Right kidney (tissue), 1 donor: ENCODE data around the gene OR2V2.

Experiments used
- DNase-seq: peaks from one replicate; pipeline ENCODE4 v3.0.0-alpha.2; 2016

OR2V2 gene

DNA sequence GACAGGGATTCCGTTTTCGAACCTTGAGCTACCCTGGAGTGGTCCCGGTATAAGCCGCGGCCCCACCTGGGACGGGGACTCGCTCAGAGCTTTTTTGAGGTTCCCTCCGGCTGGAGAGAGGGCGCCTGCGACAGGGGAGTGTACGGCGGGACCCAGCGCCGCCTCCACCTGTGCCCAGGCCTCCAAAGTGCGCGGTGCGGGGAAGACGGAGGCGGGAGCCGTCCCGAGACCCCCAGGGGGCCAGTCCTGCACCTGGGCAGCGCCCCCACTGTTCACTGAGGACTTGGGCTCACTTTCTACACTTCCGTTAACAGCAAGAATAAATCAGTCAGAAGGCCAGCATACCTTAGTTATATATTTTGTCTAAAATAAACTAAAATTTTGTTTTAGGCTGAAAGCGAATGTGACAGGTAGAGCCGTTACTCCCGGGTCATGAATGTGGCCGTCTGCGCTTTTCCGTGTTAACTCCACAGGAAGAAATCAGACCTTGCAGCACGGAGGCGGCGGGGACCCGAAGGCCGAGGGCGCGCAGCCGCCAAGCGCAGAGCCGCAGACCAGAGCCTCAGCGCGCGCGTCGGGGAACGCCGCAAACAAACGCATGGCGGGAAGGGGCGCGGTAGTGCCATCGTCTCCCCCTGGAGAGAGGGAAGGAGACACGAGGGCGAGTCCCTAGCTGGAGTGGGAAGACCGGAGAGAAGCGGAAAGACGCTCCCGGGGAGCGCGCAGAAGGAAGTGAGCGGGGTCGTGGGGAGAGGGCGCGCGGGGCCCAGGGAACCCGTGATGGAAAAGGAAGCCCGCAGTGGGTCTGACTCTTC, 43.5 kb downstream of the OR2V2 start:
- DNase-seq = peak; percentile 67

DNA sequence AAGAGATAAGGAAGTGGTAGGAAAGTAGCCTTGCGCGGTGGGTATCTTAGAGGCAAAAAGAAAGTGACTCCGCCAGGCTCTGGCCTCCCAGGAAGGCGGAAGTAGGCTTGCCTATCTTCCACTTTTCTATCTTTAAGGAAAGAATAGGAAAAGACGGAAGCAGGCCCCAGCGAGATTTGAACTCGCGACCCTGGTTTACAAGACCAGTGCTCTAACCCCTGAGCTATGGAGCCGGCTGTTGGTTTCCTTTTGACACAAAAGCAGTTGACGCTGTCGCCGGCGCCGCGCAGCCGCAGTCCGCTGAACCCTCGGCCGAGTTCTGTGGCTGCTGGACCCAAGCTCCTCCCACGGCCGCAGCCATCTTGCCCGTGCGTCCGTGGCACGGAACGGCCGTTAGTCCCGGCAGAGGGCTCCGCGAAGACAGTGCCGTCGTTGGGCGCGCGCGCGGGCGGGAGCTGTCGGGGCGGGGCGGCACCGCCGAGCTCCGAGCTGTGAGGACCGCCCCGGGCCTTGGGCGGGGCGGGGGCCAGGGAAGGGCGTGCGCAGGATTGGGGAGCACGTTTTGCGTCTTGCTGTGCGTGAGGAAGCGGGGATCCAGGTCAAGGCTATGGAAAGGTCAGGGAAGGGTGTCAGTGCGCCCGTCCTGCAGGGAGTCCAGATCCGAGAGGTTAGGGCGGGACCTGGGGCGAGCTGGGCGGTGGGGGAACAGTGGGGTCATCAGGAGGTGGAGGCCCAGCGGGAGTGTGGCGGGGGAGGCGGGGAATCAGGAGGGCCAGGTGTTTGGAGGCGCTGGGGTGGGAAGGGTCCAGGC, 44.3 kb downstream of the OR2V2 start:
- DNase-seq = peak; percentile 95

DNA sequence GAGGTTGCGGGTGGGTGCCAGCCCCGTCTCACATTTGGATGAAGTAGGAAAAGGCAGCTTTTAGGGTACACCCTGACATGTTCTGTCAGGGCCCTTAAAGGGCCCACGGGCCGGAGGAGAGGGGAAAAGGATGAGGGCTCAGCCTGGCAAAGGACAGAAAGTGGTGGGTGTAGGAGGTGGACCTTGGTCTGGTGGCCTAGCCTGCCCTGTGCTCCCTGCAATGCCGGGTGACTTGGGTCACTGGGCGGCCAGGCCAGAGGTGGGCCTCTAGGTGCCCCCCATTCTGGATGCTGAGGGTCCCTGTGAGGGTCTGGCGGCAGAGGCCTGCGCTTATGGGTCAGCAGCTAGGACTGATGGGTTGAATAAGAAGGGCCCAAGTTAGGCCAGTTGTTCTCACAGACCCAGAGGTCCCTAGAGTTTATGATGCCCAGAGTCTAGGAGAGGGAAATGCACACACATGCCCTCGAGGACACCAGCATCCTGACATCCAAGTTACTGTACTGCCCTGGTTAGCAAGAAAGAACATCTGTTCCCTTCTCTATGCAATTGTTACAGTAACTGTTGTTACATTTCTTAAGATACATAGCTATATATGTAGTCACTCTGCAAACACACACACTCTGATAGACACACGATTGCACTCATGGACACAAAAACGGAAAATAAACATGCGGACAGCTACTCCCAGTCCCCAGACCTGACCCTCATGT, 45.1 kb downstream of the OR2V2 start:
- DNase-seq = no peak

DNA sequence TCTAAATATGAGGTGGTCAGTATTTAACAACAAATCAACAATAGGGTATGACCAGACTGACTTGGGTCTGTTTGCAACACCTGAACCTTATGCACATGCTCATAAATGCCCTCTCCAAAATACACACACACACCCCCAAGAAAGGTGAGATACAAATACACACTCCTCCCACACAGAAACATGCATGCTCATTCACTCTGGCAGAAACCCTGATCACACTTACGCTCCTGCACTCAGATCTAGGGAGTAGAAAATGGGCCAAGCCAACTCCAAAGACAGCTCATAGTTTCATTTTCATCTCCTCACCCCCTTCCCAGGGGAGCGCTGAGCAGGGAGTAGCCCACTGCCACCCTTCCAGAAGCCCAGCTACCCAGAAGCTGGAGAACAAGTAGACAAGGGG, 46.3 kb downstream of the OR2V2 start:
- DNase-seq = no peak

DNA sequence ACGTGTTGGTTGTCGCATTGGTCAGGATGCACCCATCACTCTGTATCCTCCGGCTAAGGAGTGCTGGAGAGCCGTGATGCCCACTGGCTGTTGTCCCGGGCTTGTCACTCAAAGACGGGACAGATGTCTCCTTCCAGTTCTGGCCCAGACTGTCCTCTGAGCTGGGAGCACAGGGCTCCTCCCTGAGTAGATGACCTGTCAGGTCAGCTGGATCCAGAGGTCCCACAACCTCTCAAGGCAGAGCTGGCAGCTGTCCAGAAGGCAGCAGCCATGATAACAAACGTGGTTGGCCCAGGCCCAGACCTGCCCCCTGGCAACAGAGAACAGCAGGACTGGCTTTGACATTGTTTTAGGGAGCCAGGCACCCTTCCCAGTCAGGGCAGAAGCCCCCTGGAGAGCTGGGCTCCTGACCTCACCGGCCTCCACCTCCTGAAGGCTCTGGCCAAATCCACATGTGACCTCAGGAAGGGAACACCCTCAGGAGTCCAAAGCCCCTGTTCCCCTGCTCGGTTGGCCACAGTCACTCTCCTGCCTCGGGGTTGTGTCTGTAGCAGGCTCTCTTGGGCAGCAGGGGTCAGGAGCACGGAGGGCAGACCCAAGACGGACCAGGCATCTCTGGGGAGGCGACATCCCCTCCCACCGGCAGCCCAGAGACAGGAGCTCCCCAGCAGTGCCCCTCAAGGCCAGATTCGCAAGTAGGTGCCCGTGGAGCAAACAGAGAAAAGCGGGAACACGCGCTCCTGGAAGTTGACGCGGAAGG, 47.3 kb downstream of the OR2V2 start:
- DNase-seq = no peak

DNA sequence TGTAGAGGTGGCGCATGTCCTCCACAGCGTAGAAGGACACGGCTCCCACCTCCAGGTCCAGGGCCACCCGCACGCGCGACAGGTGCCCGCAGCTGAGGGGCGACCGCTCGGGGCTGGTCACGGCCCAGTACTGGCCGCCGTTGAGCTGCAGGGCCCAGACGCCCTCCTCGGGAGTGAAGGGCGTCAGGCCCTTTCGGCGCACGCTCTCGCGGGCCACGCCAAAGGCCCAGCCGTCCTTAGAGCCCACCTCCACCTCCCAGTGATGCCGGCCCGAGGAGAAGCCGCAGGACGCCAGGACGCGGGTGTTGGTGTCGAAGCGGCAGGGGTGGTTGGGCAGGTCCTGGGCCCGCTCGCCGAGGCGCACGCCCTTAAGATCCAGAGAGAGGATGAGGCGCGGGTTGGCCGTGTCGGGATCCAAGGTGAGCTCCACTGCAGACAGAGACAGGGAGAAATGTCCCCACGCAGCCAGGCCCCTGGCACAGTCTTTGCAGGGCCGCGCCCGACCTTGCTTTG, 47.9 kb downstream of the OR2V2 start:
- no peak for DNase-seq

DNA sequence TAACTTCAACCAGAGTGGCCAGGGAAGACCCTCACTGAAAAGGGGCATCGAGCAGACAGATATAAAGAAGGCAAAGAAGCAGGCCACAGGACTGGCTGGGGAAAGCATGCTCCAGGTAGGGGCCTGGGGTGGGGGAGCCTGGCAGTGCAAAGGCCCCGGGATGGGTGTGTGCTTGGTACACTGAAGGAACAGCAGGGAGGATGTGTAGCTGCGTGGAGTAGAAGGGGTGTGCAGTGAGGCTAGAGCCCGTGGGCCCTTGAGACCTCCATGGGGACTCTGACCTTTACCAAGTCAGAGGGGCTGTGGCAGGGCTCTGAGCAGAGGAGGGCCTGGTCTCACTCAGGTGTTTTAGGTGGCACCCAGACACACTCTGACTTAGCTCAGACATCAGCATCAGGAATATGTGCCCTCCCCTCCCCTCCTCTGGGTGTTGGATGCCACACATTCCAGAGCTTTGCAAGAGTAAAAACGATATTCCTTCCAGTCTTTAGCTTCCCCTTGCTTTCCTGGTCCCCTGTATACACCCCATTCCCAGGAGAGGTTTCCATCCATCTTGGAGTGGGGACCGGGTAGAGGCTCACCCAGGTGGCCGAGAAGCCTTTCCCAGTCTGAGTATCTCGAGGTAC, 50.1 kb downstream of the OR2V2 start:
- DNase-seq = no peak

DNA sequence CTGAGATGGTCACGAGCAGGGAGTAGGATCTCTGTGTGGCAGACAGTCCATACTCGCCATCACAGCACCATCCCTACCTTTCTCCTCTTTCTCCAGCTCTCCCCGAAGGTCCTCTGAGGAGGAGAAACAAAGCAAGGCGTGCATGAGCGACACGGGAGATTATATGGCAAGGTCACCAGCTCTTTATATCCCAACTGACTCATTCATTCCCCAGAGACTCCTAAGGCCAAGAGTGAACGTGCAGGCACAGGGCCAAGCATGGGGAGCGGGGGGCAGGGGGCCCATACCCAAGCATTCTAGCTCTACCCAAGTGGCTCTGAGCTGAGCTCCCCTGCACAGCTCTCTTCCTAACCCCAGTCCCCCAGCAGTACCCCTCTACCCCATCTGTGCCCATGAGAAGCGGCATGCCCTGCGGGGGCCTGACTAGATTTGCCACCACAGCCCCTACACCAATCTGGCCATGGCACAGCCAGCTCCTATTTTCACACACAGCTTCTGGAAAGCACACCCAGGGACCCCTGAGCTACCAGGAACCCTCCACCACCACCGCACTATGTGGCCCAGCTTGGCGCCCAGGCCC, 50.8 kb downstream of the OR2V2 start:
- no peak for DNase-seq

DNA sequence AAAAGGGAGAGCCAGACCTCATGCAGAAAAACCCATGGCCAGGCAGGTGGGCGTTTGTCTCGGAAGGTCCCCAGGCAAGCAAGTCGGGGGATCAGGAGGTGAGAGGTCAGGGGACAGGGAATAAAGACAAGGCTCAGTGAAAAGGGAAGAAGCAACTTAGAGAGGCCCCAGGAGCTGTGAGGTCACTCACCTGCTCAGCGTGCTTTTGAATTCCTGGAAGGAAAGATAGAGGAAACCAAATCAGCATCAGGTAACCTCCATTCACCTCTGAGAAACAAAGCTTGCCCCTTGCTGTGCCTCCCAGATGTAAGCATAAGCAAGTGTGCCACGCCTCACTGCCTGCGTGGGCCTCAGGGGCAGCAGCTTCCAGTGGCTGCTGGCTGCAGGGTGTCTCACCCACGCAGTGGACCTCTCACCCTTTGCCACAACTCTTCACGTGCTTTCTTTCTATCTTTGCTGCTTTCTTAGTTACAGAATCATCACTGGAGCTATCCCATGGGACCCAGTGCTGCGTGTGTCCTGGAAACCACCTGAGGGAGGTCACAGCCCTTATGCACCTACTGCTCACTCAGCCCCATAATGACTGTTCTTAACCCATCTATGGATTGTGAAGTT, 51.6 kb downstream of the OR2V2 start:
- no peak for DNase-seq

DNA sequence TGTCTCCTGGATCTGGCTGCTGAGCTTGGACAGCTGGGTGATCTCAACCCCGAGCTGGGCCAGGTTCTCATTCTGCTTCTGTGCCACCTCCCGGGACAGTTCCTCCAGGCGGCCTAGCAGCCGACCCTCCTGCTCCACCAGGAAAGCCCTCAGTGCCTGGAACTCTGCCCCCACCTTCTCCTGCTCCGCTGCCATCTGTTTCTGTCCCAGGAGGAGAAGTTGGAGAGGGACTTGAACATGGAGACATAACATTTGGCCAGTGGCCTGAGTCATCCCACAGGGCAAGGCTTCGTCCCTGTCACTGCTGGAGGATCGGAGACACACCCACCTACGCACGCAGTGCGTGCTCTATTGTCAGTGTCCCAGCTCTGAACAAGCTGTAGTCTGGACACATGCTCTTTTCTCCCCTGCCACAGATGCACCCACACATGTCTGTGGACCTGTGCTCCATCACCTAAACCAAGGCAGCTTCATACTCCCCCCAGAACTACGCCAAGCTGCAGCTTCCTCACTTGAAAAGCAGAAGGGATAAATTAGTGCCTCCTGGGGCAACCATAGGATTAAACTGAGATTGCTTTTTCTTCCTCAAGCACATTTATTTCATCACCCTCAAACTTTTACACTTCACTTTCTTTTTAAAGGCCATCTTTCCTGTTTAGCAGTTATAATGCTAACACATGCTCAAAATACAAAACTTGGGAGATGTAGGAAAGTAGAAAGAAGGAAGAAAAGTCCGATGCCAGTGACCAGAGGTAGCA, 52.7 kb downstream of the OR2V2 start:
- no peak for DNase-seq

DNA sequence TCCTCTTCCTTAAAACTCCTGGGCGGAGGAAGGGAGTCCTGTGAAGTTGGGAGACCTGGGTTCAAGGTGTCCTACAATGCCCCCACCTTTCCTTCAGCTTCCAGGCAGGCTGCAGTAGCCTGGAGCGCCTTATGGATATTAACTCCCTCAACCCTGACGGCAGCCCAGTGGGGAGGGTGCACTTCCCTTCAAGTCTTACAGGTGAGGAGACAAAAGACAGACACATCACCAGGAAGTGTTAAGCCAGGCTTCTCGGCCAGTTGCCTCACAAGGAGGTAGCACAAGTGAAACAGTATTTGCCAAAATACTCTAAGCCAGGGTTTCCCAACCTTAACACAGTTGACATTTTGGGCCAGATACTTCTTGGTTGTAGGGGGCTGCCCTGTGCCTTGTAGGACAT, 53.4 kb downstream of the OR2V2 start:
- DNase-seq = no peak

DNA sequence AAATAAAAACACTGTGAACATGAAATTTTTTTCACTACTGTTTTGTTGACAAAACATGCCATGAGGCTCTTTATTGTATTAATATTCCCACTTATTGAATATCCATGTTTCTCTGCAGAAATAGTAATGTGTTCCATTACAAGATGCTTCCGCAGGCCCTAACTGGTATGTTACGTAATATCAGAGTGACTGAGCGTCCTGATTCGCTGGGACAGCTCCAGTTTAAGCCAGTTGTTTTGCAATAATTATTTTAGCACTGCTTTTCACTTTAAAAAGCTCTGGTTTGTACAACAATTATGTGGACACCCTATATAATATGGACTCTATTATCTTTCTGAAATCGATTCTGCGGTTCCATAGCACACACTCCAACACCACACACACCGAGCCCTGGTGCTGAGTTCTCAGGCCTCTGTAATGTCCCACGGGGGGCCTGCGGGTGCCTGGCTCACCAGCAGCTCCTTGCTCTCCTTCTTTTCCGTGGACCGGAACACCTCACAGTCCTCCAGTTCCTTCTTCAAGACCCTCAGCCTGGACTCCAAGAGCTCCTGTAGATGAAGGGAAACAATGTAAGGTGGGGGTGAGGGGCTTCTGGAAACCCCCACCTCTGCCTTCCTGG, 55.8 kb downstream of the OR2V2 start:
- no peak for DNase-seq

DNA sequence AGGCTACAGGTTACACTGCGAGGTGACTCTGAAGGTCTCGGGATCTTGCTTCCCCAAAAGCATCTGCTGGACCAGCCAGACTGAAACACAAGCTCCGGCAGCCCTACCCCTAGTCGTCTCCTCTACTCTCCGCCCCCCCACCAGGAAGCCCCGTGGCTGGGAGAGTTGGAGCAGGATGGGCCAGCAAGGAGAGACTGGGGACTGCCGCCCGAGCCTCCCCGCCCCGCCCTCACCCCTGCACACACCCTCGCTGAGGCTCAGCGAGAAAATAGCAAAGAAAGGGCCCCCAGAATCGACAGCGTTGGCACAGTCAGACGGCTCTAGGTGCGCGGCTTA, 56.4 kb downstream of the OR2V2 start:
- no peak for DNase-seq

DNA sequence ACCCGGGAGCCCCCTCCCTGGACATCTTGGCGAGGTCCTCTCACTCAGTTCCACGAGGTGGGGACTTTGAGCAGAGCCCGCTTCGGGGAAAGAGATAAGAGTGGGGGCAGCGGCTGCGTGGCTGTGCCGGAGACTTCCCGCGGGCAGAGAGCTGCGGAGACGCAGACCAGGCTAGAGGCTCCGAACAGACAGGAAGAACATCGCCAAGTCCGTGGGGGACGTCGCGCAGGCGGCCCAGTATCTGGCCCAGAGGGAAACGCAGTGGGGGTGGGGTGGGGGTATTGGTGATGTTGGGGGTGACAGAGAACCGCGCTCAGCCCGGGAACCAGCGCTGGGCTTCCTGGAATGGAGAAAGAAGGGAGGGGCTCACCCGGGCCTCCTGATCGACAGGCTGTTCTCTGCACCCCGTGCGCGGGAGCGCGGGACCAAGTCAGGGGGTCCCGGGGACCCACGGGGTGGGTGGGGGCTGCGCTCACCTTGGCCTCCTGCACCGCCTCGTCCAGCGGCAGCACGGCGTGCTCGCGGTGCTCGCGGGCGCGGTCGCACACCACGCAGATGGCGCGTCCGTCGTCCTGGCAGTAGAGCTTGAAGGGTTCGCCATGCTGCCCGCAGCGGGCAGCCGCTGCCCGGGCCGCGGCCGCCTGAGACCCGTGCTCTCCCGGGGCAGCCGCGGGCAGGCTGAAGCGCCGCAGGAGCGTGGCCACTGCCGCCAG, 56.9 kb downstream of the OR2V2 start:
- peak; percentile 51 for DNase-seq

DNA sequence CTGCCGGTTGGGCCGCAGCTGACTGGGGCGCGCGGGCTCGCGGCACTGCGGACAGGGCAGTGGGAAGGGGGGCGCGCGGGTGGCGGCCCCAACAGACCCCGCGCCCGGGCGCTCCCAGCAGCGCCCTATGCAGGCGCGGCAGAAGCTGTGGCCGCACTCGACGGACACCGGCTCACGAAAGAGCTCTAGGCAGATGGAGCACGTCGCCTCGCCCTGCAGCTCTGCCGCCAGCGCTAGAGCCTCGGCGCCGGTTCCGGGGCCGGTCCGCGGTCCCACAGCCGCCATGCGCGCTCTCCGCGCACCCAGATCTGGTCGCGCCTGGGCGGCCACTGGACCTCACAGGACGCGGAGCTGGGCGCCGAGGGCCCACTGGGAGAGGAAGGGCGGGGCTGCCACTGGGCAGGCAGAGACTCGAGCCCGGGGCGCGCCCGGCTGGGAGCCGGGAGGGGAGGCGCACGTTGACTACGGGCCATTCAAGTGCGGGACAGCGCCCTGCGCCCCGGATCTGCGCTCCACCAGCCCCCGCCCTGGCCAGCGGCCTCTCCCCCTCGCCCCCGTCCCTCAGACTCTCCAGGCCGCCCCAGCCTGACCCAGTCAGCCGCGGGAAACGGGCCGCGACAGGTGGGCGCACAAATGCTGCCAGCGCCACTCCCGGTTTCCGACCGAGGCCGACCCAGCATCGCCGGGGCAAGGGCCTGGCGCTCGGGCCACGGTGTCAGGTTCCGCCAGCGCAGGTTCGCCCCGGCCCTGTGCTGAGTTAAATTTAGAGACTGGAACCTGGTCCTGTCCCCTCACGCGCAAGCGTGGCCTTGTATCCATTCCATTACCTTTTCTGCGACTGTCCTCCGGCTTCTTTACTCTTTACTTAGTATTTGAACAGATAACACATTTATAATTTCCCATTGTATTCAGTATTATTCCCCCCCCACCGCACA, 57.7 kb downstream of the OR2V2 start, which contains the start of gene TRIM7:
Gene TRIM7 (minus strand): TSS at position 371 of the 935 bp plus-strand sequence. CDS start 86 bp downstream, at position 285.
- DNase-seq = peak; percentile 76

DNA sequence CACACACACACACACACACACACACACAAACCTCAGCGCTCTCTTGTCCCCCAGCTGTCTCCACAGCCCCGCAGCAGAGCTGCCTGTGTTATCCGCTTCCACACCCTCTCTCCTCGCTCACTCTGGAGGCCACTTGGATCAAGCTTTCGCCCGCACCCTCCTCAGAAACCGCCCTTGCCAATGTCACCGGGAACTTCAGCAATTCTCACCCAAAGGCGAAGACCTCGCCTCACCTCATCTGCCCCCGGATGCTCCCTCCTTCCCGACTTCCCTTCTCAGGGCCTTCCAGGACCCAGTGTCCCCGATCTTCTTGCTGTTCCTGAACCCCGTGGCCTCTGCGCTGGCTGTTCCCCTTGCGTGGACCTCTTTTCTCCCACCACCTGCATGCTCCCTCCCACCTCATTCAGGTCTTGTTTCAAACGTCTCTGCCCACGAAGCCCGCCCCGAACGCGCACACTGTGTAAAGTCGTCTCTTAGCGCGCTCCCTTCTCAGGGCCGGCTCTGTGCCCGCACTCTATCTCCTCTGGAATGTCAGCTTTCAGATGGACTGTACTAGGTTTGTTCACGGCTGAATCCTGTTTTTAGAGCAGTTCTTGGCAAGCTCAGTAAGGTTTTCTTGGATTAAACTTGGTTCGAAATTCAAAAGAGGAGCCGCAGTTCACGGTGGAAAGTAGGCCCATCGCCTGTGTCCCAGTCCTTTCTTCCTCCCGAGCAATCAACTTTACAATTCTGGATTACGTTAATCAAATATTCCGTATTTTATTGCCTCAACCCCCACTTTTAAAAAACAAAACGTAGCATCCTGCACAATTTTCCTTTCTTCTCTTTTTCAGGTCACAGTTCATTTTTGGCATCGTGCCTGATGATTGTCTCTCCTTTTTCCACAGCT, 58.6 kb downstream of the OR2V2 start:
- peak; percentile 71 for DNase-seq
